HepG2 (cell line): ENCODE data around the gene SPACA4. TPM values are rescaled to one million over a fixed set of nuclear protein-coding genes. Genes with fewer than 3 reads are reported as not detected.

Source experiments
- ATAC-seq: fragments of 200-7000 bp; cut with Tn5 transposase; 3 replicates; pipeline ENCODE4 v1.9.1; 2020; ENCODE audit warnings: mild to moderate bottlenecking, moderate library complexity
- BruUV-seq: library from RNA; stranded (reverse); fragments of 400-500 nt; replicated peaks from 2 replicates; lab custom pipeline; 2021; lab: Mats Ljungman, UMichigan
- CTCF ChIA-PET: fragments of 300-600 bp; formaldehyde crosslinking; extraction: SDS; loops from one replicate; lab custom pipeline; 2021; ENCODE audit warnings: low total read pairs, inconsistent platforms, low intra/inter-chr PET ratio; lab: Yijun Ruan, JAX
- POLR2A ChIA-PET: fragments of 350-600 bp; sonication (Branson Sonifier 250); formaldehyde crosslinking; loops from one replicate; lab custom pipeline; 2020; ENCODE audit warnings: antibody characterized with exemption, inconsistent platforms; lab: Yijun Ruan, JAX
- DNase-seq: peaks from one replicate; pipeline ENCODE4 v3.0.0-alpha.2; 2015; ENCODE audit warnings: low spot score
- FAIRE-seq: peaks from 3 replicates; lab custom pipeline; 2011; peaks lifted over from hg19 to GRCh38; lab: Jason Lieb, UNC
- H2AFZ ChIP-seq: one replicate; pipeline ENCODE4 v1.6.1; 2011; ENCODE audit warnings: low read length, inconsistent platforms
- H3K27ac ChIP-seq: fragments of 300-600 bp; 3 replicates; pipeline ENCODE4 v1.8.0; 2011; ENCODE audit warnings: mixed run types, mild to moderate bottlenecking, mixed read lengths, low read length, inconsistent platforms; ENCODE audit not compliant: insufficient read depth; ENCODE audit errors: extremely low read length
- H3K27me3 ChIP-seq, 2 experiments: fragments of 200-600 bp in 1 of 2; 2 replicates in 1 of 2; 3 replicates in 1 of 2; pipeline versions ENCODE4 v1.6.0 to v1.8.0; 2011; ENCODE audit warnings: low read length in 2 of 2, mild to moderate bottlenecking in 2 of 2, moderate library complexity in 2 of 2, inconsistent platforms in 1 of 2; ENCODE audit not compliant: insufficient read depth in 2 of 2, control insufficient read depth in 1 of 2
- H3K36me3 ChIP-seq, 2 experiments: fragments of 200-600 bp in 1 of 2; replicated peaks in 1 of 2; 2 replicates in 1 of 2; 3 replicates in 1 of 2; pipeline versions ENCODE4 v1.5.1 to v1.8.0; 2011; ENCODE audit warnings: low read length in 2 of 2, inconsistent platforms in 1 of 2; ENCODE audit not compliant: insufficient read depth in 2 of 2, control insufficient read depth in 1 of 2
- H3K4me1 ChIP-seq: 2 replicates; pipeline ENCODE4 v1.5.1; 2012; ENCODE audit warnings: low read length, inconsistent platforms; ENCODE audit not compliant: insufficient read depth
- H3K4me2 ChIP-seq: 2 replicates; pipeline ENCODE4 v1.6.0; 2011; ENCODE audit warnings: low read depth, low read length, inconsistent platforms
- H3K4me3 ChIP-seq, 3 experiments: fragments of 200-600 bp in 1 of 3; sonication (generic), shearing (Covaris generic) in 1 of 3; replicated peaks in 1 of 3; 2 replicates each; pipeline ENCODE4 v1.5.1; 2011 to 2016; ENCODE audit warnings: low read length in 3 of 3, inconsistent platforms in 2 of 3, low read depth in 2 of 3, mild to moderate bottlenecking in 2 of 3, control low read depth in 1 of 3, mixed read lengths in 1 of 3; ENCODE audit not compliant: insufficient read depth in 1 of 3
- H3K79me2 ChIP-seq: one replicate; pipeline ENCODE4 v1.6.1; 2011; ENCODE audit warnings: low read length, inconsistent platforms; ENCODE audit not compliant: insufficient read depth
- H3K9ac ChIP-seq: 2 replicates; pipeline ENCODE4 v1.6.0; 2011; ENCODE audit warnings: mild to moderate bottlenecking, low read depth, low read length, inconsistent platforms; ENCODE audit not compliant: insufficient read depth
- H3K9me3 ChIP-seq: 2 replicates; pipeline ENCODE4 v1.5.1; 2012; ENCODE audit warnings: mild to moderate bottlenecking, low read length
- H4K20me1 ChIP-seq: 2 replicates; pipeline ENCODE4 v1.6.0; 2011; ENCODE audit warnings: inconsistent platforms, mild to moderate bottlenecking, low read length, moderate library complexity; ENCODE audit not compliant: insufficient read depth
- ARNT ChIP-seq: fragments of 450-650 bp; IDR thresholded peaks from 2 replicates; pipeline ENCODE4 v1.6.1; 2017
- ATRX ChIP-seq: sonication (generic); formaldehyde crosslinking; IDR thresholded peaks from 2 replicates; pipeline ENCODE4 v1.4.0; 2020; ENCODE audit warnings: missing genetic modification reagents, borderline replicate concordance
- HNRNPK ChIP-seq: fragments of 200-400 bp; formaldehyde crosslinking; IDR thresholded peaks from 2 replicates; pipeline ENCODE4 v1.6.1; 2018; ENCODE audit warnings: low read length, low read depth, moderate library complexity, mild to moderate bottlenecking; ENCODE audit not compliant: poor library complexity, severe bottlenecking
- HOXA5 ChIP-seq: sonication (generic); formaldehyde crosslinking; IDR thresholded peaks from 2 replicates; pipeline ENCODE4 v1.4.0; 2020; ENCODE audit warnings: missing genetic modification reagents
- RXRB ChIP-seq: IDR thresholded peaks from 2 replicates; pipeline ENCODE4 v1.6.1; 2016; ENCODE audit warnings: borderline replicate concordance, missing genetic modification reagents, missing compliant biosample characterization
- SIN3A ChIP-seq: IDR thresholded peaks from 2 replicates; pipeline ENCODE4 v1.6.1; 2011; ENCODE audit warnings: low read depth, mild to moderate bottlenecking, control low read depth, low read length, borderline replicate concordance
- WGBS: methylation state at CpG from one replicate; pipeline ENCODE4 v1.1.6; 2017; ENCODE audit warnings: low lambda C conversion rate; 5-methylcytosine and 5-hydroxymethylcytosine counted together
- in situ Hi-C: cut with HindIII; loops from 2 replicates; pipeline ENCODE4 v1.10.0; 2017; ENCODE audit warnings: low pct_unique_long_range_greater_than_20kb; ENCODE audit not compliant: extremely low pct_ligation_motif_present
- intact Hi-C: fragments of 100-400 bp; cut with micrococcal nuclease; formaldehyde crosslinking; loops from one replicate; pipeline ENCODE4 v1.10.0; 2022; ENCODE audit not compliant: unreplicated experiment
- polyA plus RNA-seq, 8 experiments: library from polyadenylated mRNA; depleted of rRNA in 3 of 8; stranded (reverse) in 7 of 8; unstranded in 1 of 8; fragments of >200 nt; fragmentation: Illumina TruSeq in 4 of 8; extraction: Trizol in 4 of 8; gene quantifications; 2 replicates each; pipeline versions ENCODE4 v1.2.1 to v1.2.3, GENCODE V29; 2011 to 2016; ENCODE audit warnings: low read depth in 4 of 8, missing spikeins in 1 of 8, mixed read lengths in 1 of 8; ENCODE audit not compliant: insufficient read depth in 1 of 8
- total RNA-seq, 5 experiments: library from RNA; depleted of rRNA; stranded (reverse); fragments of >200 nt; fragmentation: Illumina TruSeq; extraction: Trizol; gene quantifications; 2 replicates each; pipeline ENCODE4 v1.2.3, GENCODE V29; 2016; ENCODE audit warnings: low read depth in 1 of 5
- TF ChIP-seq, protein P1 (sequence below): sonication (generic); formaldehyde crosslinking; IDR thresholded peaks from 2 replicates; pipeline ENCODE4 v1.5.0; 2020; ENCODE audit warnings: missing genetic modification reagents, mild to moderate bottlenecking, borderline replicate concordance
- TF ChIP-seq, protein P2 (sequence below): sonication (generic); formaldehyde crosslinking; IDR thresholded peaks from 2 replicates; pipeline ENCODE4 v1.5.1; 2020; ENCODE audit warnings: mild to moderate bottlenecking, missing genetic modification reagents, borderline replicate concordance
- TF ChIP-seq, protein P3 (sequence below): sonication (generic); formaldehyde crosslinking; IDR thresholded peaks from 2 replicates; pipeline ENCODE4 v1.8.1; 2023; ENCODE audit warnings: mild to moderate bottlenecking, missing genetic modification reagents
- TF ChIP-seq, protein P4 (sequence below): sonication (generic); formaldehyde crosslinking; IDR thresholded peaks from 2 replicates; pipeline ENCODE4 v1.4.0; 2020; ENCODE audit warnings: mild to moderate bottlenecking, missing genetic modification reagents, borderline replicate concordance

SPACA4 gene
- total and polyA plus RNA-seq, 2 of the 13 experiments (the other 11 are each of a cell fraction or from before 2014, with no cell fraction given): not detected

DNA sequence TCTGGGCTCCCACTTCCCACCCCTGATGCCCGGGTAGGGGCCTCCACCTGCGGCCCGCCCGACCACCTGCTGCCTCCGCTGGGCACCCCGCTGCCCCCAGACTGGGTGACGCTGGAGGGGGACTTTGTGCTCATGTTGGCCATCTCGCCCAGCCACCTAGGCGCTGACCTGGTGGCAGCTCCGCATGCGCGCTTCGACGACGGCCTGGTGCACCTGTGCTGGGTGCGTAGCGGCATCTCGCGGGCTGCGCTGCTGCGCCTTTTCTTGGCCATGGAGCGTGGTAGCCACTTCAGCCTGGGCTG lies 22.7 kb downstream of the SPACA4 start:
- H2AFZ ChIP-seq: no peak overlapping the region
- H3K9me3 ChIP-seq: no peaks in the 10 kb centered on the region
- in situ Hi-C loops: no loop called here
- WGBS: 94% methylated on average over 18 of the region's 22 CpGs
- no peak overlapping the region for H3K4me2 ChIP-seq
- TF ChIP-seq HNRNPK: peak; percentile 22
- TF ChIP-seq, protein P1, sequence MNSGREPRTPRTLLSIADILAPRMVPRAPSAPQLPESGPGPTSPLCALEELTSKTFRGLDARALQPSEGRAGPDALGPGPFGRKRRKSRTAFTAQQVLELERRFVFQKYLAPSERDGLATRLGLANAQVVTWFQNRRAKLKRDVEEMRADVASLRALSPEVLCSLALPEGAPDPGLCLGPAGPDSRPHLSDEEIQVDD: no peak
- intact Hi-C loops: no loop called here
- no peaks in the 10 kb centered on the region for H3K79me2 ChIP-seq
- H3K36me3 ChIP-seq: no peaks in the 10 kb centered on the region
- peaks cover 63% of the 10 kb centered on the region for H3K4me1 ChIP-seq
- DNase-seq (no peak), FAIRE-seq (no peak), ATAC-seq (no peak)
- no TSS peak for BruUV-seq
- POLR2A ChIA-PET: no interaction called here
- CTCF ChIA-PET: no interaction called here
- no peaks in the 10 kb centered on the region for H4K20me1 ChIP-seq
- no peak overlapping the region for H3K27ac ChIP-seq
- no peaks in the 10 kb centered on the region for H3K27me3 ChIP-seq
- H3K4me3 ChIP-seq: no peak overlapping the region
- H3K9ac ChIP-seq: no peak overlapping the region

DNA sequence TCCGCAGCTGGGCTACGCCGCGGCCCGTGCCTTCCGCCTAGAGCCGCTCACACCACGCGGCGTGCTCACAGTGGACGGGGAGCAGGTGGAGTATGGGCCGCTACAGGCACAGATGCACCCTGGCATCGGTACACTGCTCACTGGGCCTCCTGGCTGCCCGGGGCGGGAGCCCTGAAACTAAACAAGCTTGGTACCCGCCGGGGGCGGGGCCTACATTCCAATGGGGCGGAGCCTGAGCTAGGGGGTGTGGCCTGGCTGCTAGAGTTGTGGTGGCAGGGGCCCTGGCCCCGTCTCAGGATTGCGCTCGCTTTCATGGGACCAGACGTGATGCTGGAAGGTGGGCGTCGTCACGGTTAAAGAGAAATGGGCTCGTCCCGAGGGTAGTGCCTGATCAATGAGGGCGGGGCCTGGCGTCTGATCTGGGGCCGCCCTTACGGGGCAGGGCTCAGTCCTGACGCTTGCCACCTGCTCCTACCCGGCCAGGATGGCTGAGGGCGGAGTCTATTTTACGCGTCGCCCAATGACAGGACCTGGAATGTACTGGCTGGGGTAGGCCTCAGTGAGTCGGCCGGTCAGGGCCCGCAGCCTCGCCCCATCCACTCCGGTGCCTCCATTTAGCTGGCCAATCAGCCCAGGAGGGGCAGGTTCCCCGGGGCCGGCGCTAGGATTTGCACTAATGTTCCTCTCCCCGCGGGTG lies 23.2 kb downstream of the SPACA4 start:
- Histone ChIP-seq H3K27me3 (no peaks in the 10 kb centered on the region), H2AFZ (no peak overlapping the region), H3K4me1 (peaks cover 64% of the 10 kb centered on the region), H4K20me1 (no peaks in the 10 kb centered on the region), H3K9me3 (no peaks in the 10 kb centered on the region), H3K4me2 (no peak overlapping the region), H3K9ac (no peak overlapping the region), H3K4me3 (no peak overlapping the region), H3K36me3 (no peaks in the 10 kb centered on the region), H3K27ac (no peak overlapping the region), H3K79me2 (no peaks in the 10 kb centered on the region)
- intact Hi-C loops (no loop called here), in situ Hi-C loops (no loop called here)
- FAIRE-seq: no peak
- no peak for DNase-seq
- WGBS: 94% methylated on average over 37 of the region's 48 CpGs
- BruUV-seq: no TSS peak
- ATAC-seq: no peak
- ChIA-PET POLR2A (interaction anchor here (5.8 kb wide), 1 partner anchor 11 kb away, joined by 61 read pairs; the partner anchor contains the start of genes RPL18 and SPHK2), CTCF (no interaction called here)
- TF ChIP-seq HOXA5 (CRISPR knock-in tag) (no peak), SIN3A (no peak), RXRB (CRISPR knock-in tag) (no peak), ARNT (no peak), ATRX (CRISPR knock-in tag) (no peak)
- TF ChIP-seq, protein P2, sequence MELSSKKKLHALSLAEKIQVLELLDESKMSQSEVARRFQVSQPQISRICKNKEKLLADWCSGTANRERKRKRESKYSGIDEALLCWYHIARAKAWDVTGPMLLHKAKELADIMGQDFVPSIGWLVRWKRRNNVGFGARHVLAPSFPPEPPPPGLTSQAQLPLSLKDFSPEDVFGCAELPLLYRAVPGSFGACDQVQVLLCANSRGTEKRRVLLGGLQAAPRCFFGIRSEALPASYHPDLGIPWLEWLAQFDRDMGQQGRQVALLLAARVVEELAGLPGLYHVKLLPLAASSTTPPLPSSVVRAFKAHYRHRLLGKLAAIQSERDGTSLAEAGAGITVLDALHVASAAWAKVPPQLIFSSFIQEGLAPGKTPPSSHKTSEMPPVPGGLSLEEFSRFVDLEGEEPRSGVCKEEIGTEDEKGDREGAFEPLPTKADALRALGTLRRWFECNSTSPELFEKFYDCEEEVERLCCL (CRISPR knock-in tag): no peak
- TF ChIP-seq, protein P3, sequence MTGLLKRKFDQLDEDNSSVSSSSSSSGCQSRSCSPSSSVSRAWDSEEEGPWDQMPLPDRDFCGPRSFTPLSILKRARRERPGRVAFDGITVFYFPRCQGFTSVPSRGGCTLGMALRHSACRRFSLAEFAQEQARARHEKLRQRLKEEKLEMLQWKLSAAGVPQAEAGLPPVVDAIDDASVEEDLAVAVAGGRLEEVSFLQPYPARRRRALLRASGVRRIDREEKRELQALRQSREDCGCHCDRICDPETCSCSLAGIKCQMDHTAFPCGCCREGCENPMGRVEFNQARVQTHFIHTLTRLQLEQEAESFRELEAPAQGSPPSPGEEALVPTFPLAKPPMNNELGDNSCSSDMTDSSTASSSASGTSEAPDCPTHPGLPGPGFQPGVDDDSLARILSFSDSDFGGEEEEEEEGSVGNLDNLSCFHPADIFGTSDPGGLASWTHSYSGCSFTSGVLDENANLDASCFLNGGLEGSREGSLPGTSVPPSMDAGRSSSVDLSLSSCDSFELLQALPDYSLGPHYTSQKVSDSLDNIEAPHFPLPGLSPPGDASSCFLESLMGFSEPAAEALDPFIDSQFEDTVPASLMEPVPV (CRISPR knock-in tag): 0 out of 2 replicates have a peak, but pooled peaks have one; percentile 5
- TF ChIP-seq, protein P4, sequence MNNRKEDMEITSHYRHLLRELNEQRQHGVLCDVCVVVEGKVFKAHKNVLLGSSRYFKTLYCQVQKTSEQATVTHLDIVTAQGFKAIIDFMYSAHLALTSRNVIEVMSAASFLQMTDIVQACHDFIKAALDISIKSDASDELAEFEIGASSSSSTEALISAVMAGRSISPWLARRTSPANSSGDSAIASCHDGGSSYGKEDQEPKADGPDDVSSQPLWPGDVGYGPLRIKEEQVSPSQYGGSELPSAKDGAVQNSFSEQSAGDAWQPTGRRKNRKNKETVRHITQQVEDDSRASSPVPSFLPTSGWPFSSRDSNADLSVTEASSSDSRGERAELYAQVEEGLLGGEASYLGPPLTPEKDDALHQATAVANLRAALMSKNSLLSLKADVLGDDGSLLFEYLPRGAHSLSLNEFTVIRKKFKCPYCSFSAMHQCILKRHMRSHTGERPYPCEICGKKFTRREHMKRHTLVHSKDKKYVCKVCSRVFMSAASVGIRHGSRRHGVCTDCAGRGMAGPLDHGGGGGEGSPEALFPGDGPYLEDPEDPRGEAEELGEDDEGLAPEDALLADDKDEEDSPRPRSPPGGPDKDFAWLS: no peak
